ENCODE data around the gene ZFAND4. TPM values are rescaled to one million over a fixed set of nuclear protein-coding genes. Genes with fewer than 3 reads are reported as not detected.
"Not testable (repeated sequence)": the region's sequence is repeated elsewhere in the genome, so short reads cannot be mapped to it uniquely, and the experiment has no call there.

ZFAND4 gene
- polyA plus RNA-seq, 3 donors, result 13.4 to 16.1 (median 14.7) TPM

GRCh38 chr10:45644527-45644926 is 28.0 kb downstream of the ZFAND4 start:
- DNase-seq (ENCODE audit: low read depth in 3 of 3, low spot score in 2 of 3), result no peak

- DNase-seq (ENCODE audit: low read depth in 3 of 3, low spot score in 2 of 3), result no peak
Measured at GRCh38 chr10:45640941-45641340, 31.6 kb downstream of the ZFAND4 start.

DNA sequence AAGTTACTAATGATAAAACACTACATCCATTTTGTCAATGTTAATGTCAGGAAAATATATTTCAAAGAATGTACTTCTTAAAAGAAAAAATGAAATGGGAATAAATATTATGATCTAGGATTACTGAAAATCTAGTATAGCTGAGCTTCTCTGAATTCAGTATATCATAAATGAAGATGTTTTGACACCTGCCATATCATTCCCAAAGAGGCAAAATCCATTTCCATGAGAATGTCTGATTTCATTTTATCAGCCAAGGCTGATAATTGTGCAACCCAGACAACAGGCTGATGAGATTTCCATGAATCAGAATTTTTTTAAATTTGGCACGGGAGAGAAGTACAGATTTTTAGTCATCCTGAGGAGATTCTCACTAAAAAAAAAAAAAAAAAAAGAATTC is 32.5 kb downstream of the ZFAND4 start:
- no peak for DNase-seq (ENCODE audit: low read depth in 3 of 3, low spot score in 2 of 3)

- no peak for DNase-seq (ENCODE audit: low read depth in 3 of 3, low spot score in 2 of 3)
Measured at GRCh38 chr10:45627412-45628048, 45.0 kb downstream of the ZFAND4 start.

DNA sequence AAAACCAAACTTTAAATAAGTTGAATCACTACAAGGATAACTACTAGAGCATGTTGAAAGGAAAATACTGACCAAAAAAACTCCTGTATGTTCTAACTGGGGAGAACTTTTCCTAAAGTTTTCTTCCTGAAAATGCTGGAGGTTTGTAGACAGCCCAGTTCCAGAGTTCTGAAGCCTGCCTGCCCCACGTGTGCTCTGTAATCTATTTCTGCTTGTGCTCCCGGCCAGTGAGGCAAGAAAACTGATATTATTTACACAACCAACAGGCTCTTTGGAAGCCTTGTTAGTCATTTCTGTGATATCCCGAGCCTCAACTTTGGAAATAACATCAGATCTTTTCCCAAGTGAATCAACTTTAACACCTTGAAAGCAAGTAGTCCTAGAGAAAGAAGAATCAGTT is 46.7 kb downstream of the ZFAND4 start:
- DNase-seq (ENCODE audit: low read depth in 3 of 3, low spot score in 2 of 3), result no peak

DNA sequence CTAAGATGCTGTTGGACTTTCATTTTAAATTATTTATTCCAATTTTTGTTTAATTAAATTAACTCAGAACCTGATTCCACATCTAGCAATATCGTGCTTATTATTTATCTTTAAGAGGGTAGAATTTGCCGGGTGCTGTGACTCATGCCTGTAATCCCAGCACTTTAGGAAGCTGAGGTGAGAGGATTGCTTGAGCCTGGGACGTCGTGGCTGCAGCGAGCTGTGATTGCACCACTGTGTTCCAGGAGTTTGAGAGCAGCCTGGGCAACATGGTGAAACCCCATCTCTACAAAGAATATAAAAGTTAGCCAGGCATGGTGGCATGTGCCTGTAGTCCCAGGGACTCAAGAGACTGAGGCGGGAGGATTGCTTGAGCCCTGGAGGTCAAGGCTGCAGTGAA is 47.8 kb downstream of the ZFAND4 start:
- DNase-seq (ENCODE audit: low read depth in 3 of 3, low spot score in 2 of 3), result no peak

DNA sequence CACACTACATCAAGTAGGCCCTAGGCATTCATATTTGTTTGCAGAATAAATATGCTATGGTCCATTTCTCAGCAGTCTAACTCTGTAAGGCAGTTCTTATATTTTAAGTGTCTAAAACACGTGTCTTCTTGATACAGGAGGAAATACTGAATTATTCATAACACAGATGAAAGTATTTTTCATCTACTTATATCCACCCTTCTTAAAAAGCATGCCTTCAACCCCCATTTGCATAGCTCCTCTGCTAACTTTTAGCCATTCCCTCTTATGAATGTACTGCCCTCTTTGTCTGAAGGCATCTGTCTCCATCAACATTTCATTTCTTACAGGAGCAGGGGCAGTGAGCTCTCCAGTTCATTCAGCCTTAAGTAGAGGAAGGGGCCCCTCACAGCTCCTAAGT is 57.7 kb downstream of the ZFAND4 start:
- no peak for DNase-seq (ENCODE audit: low read depth in 3 of 3, low spot score in 2 of 3)

GRCh38 chr10:45612741-45613140 is 59.8 kb downstream of the ZFAND4 start:
- no peak for DNase-seq (ENCODE audit: low read depth in 3 of 3, low spot score in 2 of 3)

- no peak for DNase-seq (ENCODE audit: low read depth in 3 of 3, low spot score in 2 of 3)
Measured at GRCh38 chr10:45608052-45608451, 64.5 kb downstream of the ZFAND4 start.

GRCh38 chr10:45607276-45607675 is 65.3 kb downstream of the ZFAND4 start:
- DNase-seq (ENCODE audit: low read depth in 3 of 3, low spot score in 2 of 3), result no peak

DNA sequence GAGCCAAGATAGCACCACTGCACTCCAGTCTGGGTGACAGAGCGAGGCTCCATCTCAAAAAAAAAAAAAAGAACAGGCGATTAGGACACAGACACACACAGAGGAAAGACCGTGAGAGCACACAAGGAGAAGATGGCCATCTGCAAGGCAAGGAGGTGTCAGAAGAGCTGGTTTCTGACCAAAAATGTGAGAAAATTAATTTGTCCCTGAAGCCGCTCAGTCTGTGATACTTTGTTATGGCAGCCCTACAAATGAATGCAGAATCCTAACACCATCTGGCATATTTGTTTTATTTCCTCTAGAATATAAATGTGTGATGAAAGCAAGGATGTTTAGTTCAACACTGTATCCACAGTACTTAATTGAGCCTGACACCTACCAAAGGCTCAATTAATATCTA is 69.7 kb downstream of the ZFAND4 start:
- DNase-seq (ENCODE audit: low read depth in 3 of 3, low spot score in 2 of 3), result no peak

GRCh38 chr10:45602082-45602730 is 70.4 kb downstream of the ZFAND4 start:
- DNase-seq (ENCODE audit: low read depth in 3 of 3, low spot score in 2 of 3), result no peak

- not testable (repeated sequence) for DNase-seq (ENCODE audit: low read depth in 3 of 3, low spot score in 2 of 3)
Measured at GRCh38 chr10:45601254-45601930, 71.2 kb downstream of the ZFAND4 start.

DNA sequence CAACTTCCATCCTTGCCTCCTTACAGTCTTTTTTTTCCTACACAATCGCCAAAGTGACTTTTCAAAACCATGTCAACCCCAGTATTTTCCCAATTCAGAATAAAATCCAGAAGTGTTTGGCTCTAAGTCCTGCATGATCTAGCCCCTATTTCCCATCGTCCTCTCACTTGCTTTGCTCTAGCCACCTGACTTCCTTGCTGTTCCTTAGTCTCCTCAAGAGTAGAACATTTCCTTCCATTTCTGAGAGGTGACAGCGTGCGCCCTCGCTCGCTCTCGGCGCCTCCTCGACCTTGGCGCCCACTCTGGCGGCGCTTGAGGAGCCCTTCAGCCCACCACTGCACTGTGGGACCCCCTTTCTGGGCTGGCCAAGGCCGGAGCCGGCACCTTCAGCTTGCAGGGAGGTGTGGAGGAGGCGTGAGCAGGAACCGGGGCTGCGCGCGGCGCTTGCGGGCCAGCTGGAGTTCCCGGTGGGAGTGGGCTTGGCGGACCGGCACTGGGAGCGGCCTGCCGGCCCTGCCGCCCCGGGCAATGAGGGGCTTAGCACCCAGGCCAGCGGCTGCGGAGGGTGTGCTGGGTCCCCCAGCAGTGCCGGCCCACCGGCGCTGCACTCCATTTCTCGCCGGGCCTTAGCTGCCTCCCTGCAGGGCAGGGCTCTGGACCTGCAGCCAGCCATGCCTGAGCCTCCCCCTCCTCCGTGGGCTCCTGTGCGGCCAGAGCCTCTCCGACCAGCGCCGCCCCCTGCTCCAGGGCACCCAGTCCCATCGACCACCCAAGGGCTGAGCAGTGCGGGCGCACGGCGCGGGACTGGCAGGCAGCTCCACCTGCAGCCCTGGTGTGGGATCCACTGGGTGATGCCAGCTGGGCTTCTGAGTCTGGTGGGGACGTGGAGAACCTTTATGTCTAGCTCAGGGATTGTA is 72.0 kb downstream of the ZFAND4 start:
- DNase-seq (ENCODE audit: low read depth in 3 of 3, low spot score in 2 of 3), result not testable (repeated sequence)

GRCh38 chr10:45599646-45600045 is 72.9 kb downstream of the ZFAND4 start:
- no peak for DNase-seq (ENCODE audit: low read depth in 3 of 3, low spot score in 2 of 3)

DNA sequence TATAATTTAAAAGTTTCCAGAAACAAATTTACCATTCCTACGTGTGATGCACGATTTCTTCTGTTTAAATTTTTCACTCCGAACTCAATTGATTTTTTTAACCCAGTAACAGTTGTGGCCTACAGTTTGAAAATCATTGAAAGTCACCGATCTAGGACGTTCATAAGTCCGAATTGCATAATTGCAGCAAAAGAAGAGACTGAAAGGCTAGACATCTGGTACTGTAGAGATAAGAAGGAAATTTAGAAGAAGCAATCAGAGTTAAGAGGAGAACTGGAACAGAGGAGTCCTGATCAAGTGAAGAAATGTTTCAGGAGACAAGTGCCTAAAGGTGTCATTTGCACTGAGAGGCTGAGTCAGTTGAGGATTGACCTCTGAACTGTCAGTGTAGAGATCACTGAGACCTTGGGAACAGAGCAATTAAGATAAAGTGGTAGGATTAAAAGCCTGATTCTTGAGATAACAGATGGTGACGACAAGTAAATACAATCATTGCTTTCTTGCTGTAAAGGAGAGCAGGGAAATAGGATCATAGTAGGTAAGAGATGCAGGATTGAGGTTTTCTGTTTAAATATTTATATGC is 73.5 kb downstream of the ZFAND4 start:
- no peak for DNase-seq (ENCODE audit: low read depth in 3 of 3, low spot score in 2 of 3)

GRCh38 chr10:45596526-45596925 is 76.0 kb downstream of the ZFAND4 start:
- no peak for DNase-seq (ENCODE audit: low read depth in 3 of 3, low spot score in 2 of 3)

- DNase-seq (ENCODE audit: low read depth in 3 of 3, low spot score in 2 of 3), result peak; percentile 85 to 88 (median 86)
Measured at GRCh38 chr10:45594276-45595157, 78.1 kb downstream of the ZFAND4 start.

DNA sequence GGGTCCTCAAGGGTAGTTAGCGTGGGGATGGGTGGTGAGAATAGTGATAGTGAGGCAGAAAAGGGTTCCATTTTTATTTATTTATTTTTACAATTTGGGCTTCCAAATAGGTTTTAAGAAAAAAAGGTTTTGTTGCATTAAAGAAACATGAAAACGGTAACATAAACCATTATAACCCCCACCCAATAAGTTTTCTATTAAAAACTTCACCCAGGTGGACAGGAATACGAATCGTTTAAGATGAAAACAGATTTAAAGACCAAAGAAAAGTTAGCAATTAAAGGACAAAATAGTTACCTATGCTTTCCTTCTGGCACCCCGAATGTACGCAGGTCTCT is 78.7 kb downstream of the ZFAND4 start:
- DNase-seq (ENCODE audit: low read depth in 3 of 3, low spot score in 2 of 3), result no peak

DNA sequence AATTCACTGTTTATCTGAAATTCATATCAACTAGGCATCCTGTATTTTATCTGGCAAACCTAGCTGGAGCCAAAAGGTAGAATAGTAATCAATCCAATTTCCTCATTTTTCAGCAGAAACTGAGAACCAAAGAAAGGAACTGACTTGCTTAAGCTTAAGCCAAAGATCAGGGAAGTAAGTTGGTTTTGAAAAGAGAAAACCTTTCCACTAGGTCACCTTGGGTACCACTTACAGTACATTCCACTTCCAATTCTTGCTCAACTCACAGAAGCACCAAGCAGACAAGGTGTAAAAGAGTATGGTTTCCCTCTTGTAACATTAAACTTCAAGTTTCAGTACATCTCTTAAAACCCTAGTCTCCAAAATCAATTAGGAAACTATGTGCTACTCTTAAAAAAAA is 79.6 kb downstream of the ZFAND4 start:
- DNase-seq (ENCODE audit: low read depth in 3 of 3, low spot score in 2 of 3), result no peak

Data from right renal cortex interstitium (tissue), 3 donors.